Measurements from ENCODE around the gene VPS26A. TPM values are rescaled to one million over a fixed set of nuclear protein-coding genes. Genes with fewer than 3 reads are reported as not detected.

VPS26A gene
- 27.5 to 78.4 TPM (median 50.5 TPM) in 5 replicates for total RNA-seq (2022; extraction: Qiagen RNA extraction; ENCODE audit: low read depth)

GRCh38 chr10:69123747-69124562, at the start of gene VPS26A:
TSS of gene VPS26A (plus strand) at chr10:69124178. CDS start at chr10:69124278, 100 bp downstream.

DNA sequence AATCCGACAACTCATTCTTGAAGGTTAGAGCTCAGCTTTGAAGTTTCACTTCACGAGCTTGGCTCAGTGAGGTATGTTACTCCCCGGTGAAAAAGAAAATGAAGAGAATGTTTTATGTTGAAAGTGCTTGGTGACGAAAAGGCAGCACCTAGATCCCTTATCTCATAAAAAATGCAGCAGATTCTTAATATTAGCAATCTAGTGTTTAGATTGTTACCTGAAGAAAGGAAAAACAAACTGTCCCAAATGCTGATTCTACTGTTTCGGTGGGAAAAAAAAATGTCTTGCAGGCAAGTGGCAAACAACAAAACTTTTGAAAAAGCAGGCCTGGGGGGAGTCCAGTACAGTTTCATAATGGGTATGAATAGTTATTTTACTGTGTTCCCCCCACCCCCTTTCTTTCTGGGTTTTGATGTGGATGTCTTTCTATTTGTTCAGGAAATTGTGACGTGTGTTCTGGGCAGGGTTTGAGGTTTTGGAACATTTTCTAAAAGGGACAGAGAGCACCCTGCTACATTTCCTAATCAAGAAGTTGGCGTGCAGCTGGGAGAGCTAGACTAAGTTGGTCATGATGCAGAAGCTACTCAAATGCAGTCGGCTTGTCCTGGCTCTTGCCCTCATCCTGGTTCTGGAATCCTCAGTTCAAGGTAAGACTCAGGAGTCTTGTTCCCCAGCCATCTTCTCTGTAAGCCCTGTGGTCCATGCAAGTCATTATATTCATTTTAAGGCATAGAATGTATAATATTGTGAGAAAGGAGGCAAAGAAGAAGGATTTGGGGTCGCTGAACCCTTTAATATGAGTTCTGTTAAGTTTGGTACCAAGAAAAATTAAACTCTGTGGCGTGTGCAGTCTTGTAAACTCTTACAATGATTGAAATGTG, 36.1 kb upstream of the VPS26A start, which contains the start of gene SRGN:
TSS of gene SRGN (plus strand) at position 514 of the 881 bp plus-strand sequence. CDS start at position 569, 55 bp downstream.

DNA sequence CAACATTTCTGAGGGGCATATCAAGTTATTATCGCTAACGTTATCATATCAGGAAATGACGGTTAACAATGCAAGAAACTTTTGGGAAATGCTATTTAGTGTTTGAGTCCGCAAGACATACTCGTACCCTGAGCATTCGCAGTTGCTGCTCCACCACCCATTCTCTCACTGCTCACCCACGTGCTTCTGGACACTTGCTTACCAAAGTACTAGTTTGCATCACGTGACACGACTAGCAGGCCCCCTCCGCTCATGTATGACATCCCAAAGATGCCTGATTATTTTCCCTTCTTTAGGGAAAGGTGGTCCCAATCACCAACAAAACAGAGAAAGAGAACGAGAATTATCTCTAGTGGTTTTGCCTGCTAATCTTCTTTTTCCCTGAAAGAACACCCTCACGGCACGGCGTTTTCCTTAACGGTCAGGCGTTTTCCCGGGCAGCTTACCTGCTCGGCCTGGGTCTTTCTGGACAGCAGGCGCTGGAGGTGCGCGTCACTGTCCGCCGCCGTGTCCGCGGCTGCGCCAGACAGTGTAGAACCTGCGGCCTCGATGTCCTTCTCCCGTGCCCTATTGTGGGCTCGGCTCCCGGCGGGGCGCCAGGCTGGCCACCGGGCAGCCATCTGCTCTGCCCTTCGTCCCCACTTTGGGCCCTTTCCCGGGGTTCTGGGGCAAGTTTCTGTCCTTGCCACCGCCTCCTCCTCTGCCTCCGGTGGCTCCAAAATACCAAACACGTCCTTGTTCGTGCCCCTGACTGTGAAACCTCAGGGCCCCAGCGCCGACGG, 56.0 kb downstream of the VPS26A start, which contains the start of gene SUPV3L1:
TSS of gene SUPV3L1 (plus strand) at position 492 of the 782 bp plus-strand sequence. CDS start at position 550, 58 bp downstream.

GRCh38 chr10:69220041-69220451, 96.1 kb downstream of the VPS26A start, which contains the start of gene HKDC1:
TSS of gene HKDC1 (plus strand) at chr10:69220332. CDS start at chr10:69220436, 104 bp downstream.

Other genes with a start within 250 kb of the VPS26A start
- gene DDX50, start 222.9 kb upstream of the VPS26A start, total RNA-seq (2022; extraction: Qiagen RNA extraction; ENCODE audit: low read depth) = 26.9 to 41.1 TPM (median 34.9 TPM) in 5 replicates
- gene DDX21, start 168.0 kb upstream of the VPS26A start, total RNA-seq (2022; extraction: Qiagen RNA extraction; ENCODE audit: low read depth) = 83.9 to 180 TPM (median 138 TPM) in 5 replicates
- 29.5 to 41.0 TPM (median 37.9 TPM) in 5 replicates for gene KIFBP, start 135.4 kb upstream of the VPS26A start, total RNA-seq (2022; extraction: Qiagen RNA extraction; ENCODE audit: low read depth)
- gene SRGN, start 36.1 kb upstream of the VPS26A start, total RNA-seq (2022; extraction: Qiagen RNA extraction; ENCODE audit: low read depth) = 57.9 to 81.0 TPM (median 60.8 TPM) in 5 replicates
- gene SUPV3L1, start 56.1 kb downstream of the VPS26A start, total RNA-seq (2022; extraction: Qiagen RNA extraction; ENCODE audit: low read depth) = 34.9 to 49.1 TPM (median 37.8 TPM) in 5 replicates
- 15.2 to 21.3 TPM (median 17.1 TPM) in 5 replicates for gene HKDC1, start 96.2 kb downstream of the VPS26A start, total RNA-seq (2022; extraction: Qiagen RNA extraction; ENCODE audit: low read depth)
- gene HK1, start 154.3 kb downstream of the VPS26A start, total RNA-seq (2022; extraction: Qiagen RNA extraction; ENCODE audit: low read depth) = 31.3 to 39.1 TPM (median 37.1 TPM) in 5 replicates